Skeletal muscle satellite cell (primary cell): ENCODE data around the gene SIVA1.

ENCODE experiments used
- H3K27me3 ChIP-seq: 2 replicates; pipeline ENCODE4 v1.7.0; 2013; ENCODE audit warnings: low read length; ENCODE audit not compliant: control insufficient read depth, insufficient read depth
- H3K36me3 ChIP-seq: 2 replicates; pipeline ENCODE4 v1.7.0; 2013; ENCODE audit warnings: mild to moderate bottlenecking, control low read depth, low read length; ENCODE audit not compliant: insufficient read depth
- H3K4me1 ChIP-seq: 2 replicates; pipeline ENCODE4 v1.7.0; 2013; ENCODE audit warnings: low read length; ENCODE audit not compliant: control insufficient read depth, insufficient read depth
- H3K4me2 ChIP-seq: 2 replicates; pipeline ENCODE4 v1.7.0; 2013; ENCODE audit warnings: mild to moderate bottlenecking, low read length
- H3K4me3 ChIP-seq: 2 replicates; pipeline ENCODE4 v1.7.0; 2013; ENCODE audit warnings: low read length
- H3K9ac ChIP-seq: 2 replicates; pipeline ENCODE4 v1.7.0; 2013; ENCODE audit warnings: mild to moderate bottlenecking, low read depth, low read length, moderate library complexity
- H3K9me3 ChIP-seq: replicated peaks from 2 replicates; pipeline ENCODE4 v1.7.0; 2013; ENCODE audit warnings: mild to moderate bottlenecking, control low read depth, low read length

Gene SIVA1

GRCh38 chr14:104800771-104801519 lies 48.0 kb downstream of the SIVA1 start, which contains the start of gene ZBTB42:
ZBTB42 (plus strand) TSS chr14:104801101; CDS start chr14:104801198, 97 bp downstream.
- Histone ChIP-seq H3K27me3 (no peaks in the 10 kb centered on the region), H3K4me1 (peaks cover 44% of the 10 kb centered on the region), H3K4me3 (peak within 1 kb of the TSS; percentile 79), H3K9ac (peak within 1 kb of the TSS; percentile 69), H3K36me3 (no peaks in the 10 kb centered on the region), H3K9me3 (no peaks in the 10 kb centered on the region), H3K4me2 (peak within 1 kb of the TSS; percentile 98)

- peak overlapping the region; percentile 79 for H3K4me3 ChIP-seq
- H3K9me3 ChIP-seq, result no peaks in the 10 kb centered on the region
- H3K4me1 ChIP-seq, result peaks cover 44% of the 10 kb centered on the region
- no peaks in the 10 kb centered on the region for H3K27me3 ChIP-seq
- no peaks in the 10 kb centered on the region for H3K36me3 ChIP-seq
- H3K4me2 ChIP-seq, result peak overlapping the region; percentile 98
- no peak overlapping the region for H3K9ac ChIP-seq
Observed at GRCh38 chr14:104801520-104802393, 48.8 kb downstream of the SIVA1 start.

GRCh38 chr14:104802394-104803184 lies 49.6 kb downstream of the SIVA1 start:
- no peaks in the 10 kb centered on the region for H3K9me3 ChIP-seq
- peaks cover 39% of the 10 kb centered on the region for H3K4me1 ChIP-seq
- no peaks in the 10 kb centered on the region for H3K36me3 ChIP-seq
- H3K9ac ChIP-seq, result no peak overlapping the region
- no peak overlapping the region for H3K4me2 ChIP-seq
- H3K27me3 ChIP-seq, result no peaks in the 10 kb centered on the region
- H3K4me3 ChIP-seq, result no peak overlapping the region

GRCh38 chr14:104803280-104803911 lies 50.4 kb downstream of the SIVA1 start:
- Histone ChIP-seq H3K27me3 (no peaks in the 10 kb centered on the region), H3K4me3 (no peak overlapping the region), H3K9ac (no peak overlapping the region), H3K36me3 (no peaks in the 10 kb centered on the region), H3K9me3 (no peaks in the 10 kb centered on the region), H3K4me1 (peaks cover 35% of the 10 kb centered on the region), H3K4me2 (no peak overlapping the region)

GRCh38 chr14:104803912-104804410 lies 51.0 kb downstream of the SIVA1 start:
- Histone ChIP-seq H3K27me3 (no peaks in the 10 kb centered on the region), H3K9me3 (no peaks in the 10 kb centered on the region), H3K36me3 (no peaks in the 10 kb centered on the region), H3K4me2 (no peak overlapping the region), H3K4me1 (peaks cover 35% of the 10 kb centered on the region), H3K4me3 (no peak overlapping the region), H3K9ac (no peak overlapping the region)

GRCh38 chr14:104804481-104805325 lies 51.8 kb downstream of the SIVA1 start:
- peaks cover 34% of the 10 kb centered on the region for H3K4me1 ChIP-seq
- no peaks in the 10 kb centered on the region for H3K36me3 ChIP-seq
- H3K4me3 ChIP-seq, result no peak overlapping the region
- no peaks in the 10 kb centered on the region for H3K27me3 ChIP-seq
- no peaks in the 10 kb centered on the region for H3K9me3 ChIP-seq
- no peak overlapping the region for H3K4me2 ChIP-seq
- no peak overlapping the region for H3K9ac ChIP-seq

GRCh38 chr14:104805326-104805678 lies 52.4 kb downstream of the SIVA1 start:
- no peaks in the 10 kb centered on the region for H3K36me3 ChIP-seq
- no peak overlapping the region for H3K4me3 ChIP-seq
- peak overlapping the region; percentile 22 for H3K4me2 ChIP-seq
- peaks cover 30% of the 10 kb centered on the region for H3K4me1 ChIP-seq
- H3K27me3 ChIP-seq, result no peaks in the 10 kb centered on the region
- no peaks in the 10 kb centered on the region for H3K9me3 ChIP-seq
- no peak overlapping the region for H3K9ac ChIP-seq

GRCh38 chr14:104805941-104806624 lies 53.1 kb downstream of the SIVA1 start:
- Histone ChIP-seq H3K9ac (no peak overlapping the region), H3K36me3 (no peaks in the 10 kb centered on the region), H3K4me2 (no peak overlapping the region), H3K27me3 (no peaks in the 10 kb centered on the region), H3K4me3 (no peak overlapping the region), H3K4me1 (peaks cover 28% of the 10 kb centered on the region), H3K9me3 (no peaks in the 10 kb centered on the region)

- no peaks in the 10 kb centered on the region for H3K9me3 ChIP-seq
- no peaks in the 10 kb centered on the region for H3K36me3 ChIP-seq
- no peaks in the 10 kb centered on the region for H3K27me3 ChIP-seq
- H3K4me3 ChIP-seq, result no peak overlapping the region
- no peak overlapping the region for H3K9ac ChIP-seq
- peaks cover 21% of the 10 kb centered on the region for H3K4me1 ChIP-seq
- no peak overlapping the region for H3K4me2 ChIP-seq
Observed at GRCh38 chr14:104806625-104807465, 53.9 kb downstream of the SIVA1 start.
